ENCODE measurements around the gene WDR38. TPM values are rescaled to one million over a fixed set of nuclear protein-coding genes. Genes with fewer than 3 reads are reported as not detected.

The WDR38 gene
- total RNA-seq, 4 donors from 2014 or later = 0.39 TPM; not detected in 3

GRCh38 chr9:124854161-124854560 is 901 bp downstream of the WDR38 start:
- H3K27me3 ChIP-seq = no peaks in the 10 kb centered on the region
- no peak for DNase-seq (ENCODE audit: low spot score in 2 of 2)
- H3K27ac ChIP-seq = peak overlapping the region in 2 of 4 donors; percentile 66
- WGBS, 2 donors = 82 to 85% methylated on average over 8 of the region's 8 CpGs
- TF ChIP-seq CTCF (IDR thresholded peaks at IDR 0.05) (no peak), POLR2A (IDR thresholded peaks at IDR 0.05) (no peak), EP300 (IDR thresholded peaks at IDR 0.05) (no peak)
- H3K4me1 ChIP-seq = peaks cover 0 to 48% (median 16%) of the 10 kb centered on the region in 4 donors
- peaks cover 0 to 33% (median 0%) of the 10 kb centered on the region in 3 donors for H3K36me3 ChIP-seq
- no peaks in the 10 kb centered on the region for H3K9me3 ChIP-seq
- H3K4me3 ChIP-seq = no peak overlapping the region

- TF ChIP-seq EP300 (IDR thresholded peaks at IDR 0.05) (no peak), POLR2A (IDR thresholded peaks at IDR 0.05) (no peak), CTCF (IDR thresholded peaks at IDR 0.05) (no peak)
- 60 to 63% methylated on average over 7 of the region's 7 CpGs for WGBS, 2 donors
- no peaks in the 10 kb centered on the region for H3K9me3 ChIP-seq
These were observed 1.6 kb downstream of the WDR38 start for GRCh38 chr9:124854822-124855221.

DNA sequence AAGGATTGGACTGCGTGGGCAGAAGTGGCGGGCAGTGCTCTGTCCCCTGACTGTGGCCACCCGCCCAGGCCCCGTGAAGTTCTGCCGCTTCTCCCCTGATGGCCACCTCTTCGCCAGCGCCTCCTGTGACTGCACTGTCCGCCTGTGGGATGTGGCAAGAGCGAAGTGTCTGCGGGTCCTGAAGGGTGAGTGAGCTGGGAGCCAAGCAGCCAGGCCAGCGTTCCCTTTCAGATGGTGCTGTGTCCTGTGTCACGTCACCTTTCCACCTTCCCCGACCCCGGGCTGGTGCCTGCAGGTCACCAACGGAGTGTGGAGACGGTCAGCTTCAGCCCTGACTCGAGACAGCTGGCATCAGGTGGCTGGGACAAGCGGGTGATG is 2.3 kb downstream of the WDR38 start:
- 82 to 88% methylated on average over 18 of the region's 18 CpGs for WGBS, 2 donors
- Histone ChIP-seq H3K27me3 (no peaks in the 10 kb centered on the region), H3K27ac (peak overlapping the region in 1 of 4 donors; percentile 36), H3K4me3 (no peak overlapping the region), H3K4me1 (peaks cover 0 to 51% (median 26%) of the 10 kb centered on the region in 4 donors), H3K36me3 (peaks cover 0 to 47% (median 8%) of the 10 kb centered on the region in 3 donors), H3K9me3 (no peaks in the 10 kb centered on the region)
- no peak for DNase-seq (ENCODE audit: low spot score in 2 of 2)
- TF ChIP-seq CTCF (IDR thresholded peaks at IDR 0.05) = no peak
- TF ChIP-seq EP300 (IDR thresholded peaks at IDR 0.05) = no peak

More at GRCh38 chr9:124854822-124855221, 1.6 kb downstream of the WDR38 start:
- Histone ChIP-seq H3K27me3 (no peaks in the 10 kb centered on the region), H3K36me3 (peaks cover 0 to 40% (median 4%) of the 10 kb centered on the region in 3 donors), H3K4me1 (peaks cover 0 to 50% (median 19%) of the 10 kb centered on the region in 4 donors), H3K4me3 (no peak overlapping the region), H3K27ac (peak overlapping the region in 1 of 4 donors; percentile 36)
- no peak for DNase-seq (ENCODE audit: low spot score in 2 of 2)

DNA sequence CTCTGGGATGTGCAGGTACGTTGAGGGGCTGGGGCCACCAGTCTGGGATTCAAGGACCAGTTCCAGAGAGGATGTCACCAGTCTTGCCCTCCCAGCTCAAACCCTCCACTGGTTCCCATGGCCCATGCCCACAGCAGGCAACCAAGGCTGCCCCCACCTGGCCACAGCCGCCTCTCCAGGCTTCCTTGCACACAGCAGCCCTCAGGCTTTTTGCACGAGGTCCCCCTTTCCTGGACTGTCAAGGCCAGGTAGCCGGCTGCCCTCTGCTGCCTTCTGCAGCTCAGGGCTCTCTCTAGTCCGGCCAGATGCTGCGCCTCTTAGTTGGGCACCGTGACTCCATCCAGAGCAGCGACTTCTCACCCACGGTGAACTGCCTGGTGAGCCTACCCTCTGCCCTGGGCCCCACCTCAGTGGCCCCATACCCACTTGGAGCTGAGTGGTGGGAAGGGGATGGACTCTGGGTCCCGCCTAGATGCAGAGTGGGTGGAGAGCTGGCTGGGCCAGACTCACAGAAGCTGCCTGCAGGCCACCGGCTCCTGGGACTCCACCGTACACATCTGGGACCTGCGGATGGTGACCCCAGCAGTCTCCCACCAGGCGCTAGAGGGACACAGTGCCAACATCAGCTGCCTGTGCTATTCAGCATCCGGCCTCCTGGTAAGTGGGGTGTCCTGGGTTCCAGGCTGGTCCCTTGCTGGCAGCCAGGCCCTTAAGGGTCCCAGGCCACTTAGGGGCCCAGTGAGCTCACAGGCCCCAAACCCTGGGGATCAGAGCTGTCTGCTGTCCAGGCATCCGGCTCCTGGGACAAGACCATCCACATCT is 2.9 kb downstream of the WDR38 start:
- DNase-seq (ENCODE audit: low spot score in 2 of 2) = no peak
- no peak overlapping the region for H3K4me3 ChIP-seq
- H3K9me3 ChIP-seq = no peaks in the 10 kb centered on the region
- H3K27ac ChIP-seq = peak overlapping the region in 1 of 4 donors; percentile 36
- peaks cover 0 to 50% (median 8%) of the 10 kb centered on the region in 3 donors for H3K36me3 ChIP-seq
- WGBS, 2 donors = 57 to 67% methylated on average over 14 to 15 of the region's 16 CpGs
- H3K4me1 ChIP-seq = peaks cover 0 to 52% (median 31%) of the 10 kb centered on the region in 4 donors
- TF ChIP-seq CTCF (IDR thresholded peaks at IDR 0.05) = peak; percentile 8 to 25 (median 13)
- no peak for TF ChIP-seq POLR2A (IDR thresholded peaks at IDR 0.05)
- no peaks in the 10 kb centered on the region for H3K27me3 ChIP-seq

GRCh38 chr9:124857533-124858162 is 4.4 kb downstream of the WDR38 start:
- WGBS, 2 donors = 84 to 89% methylated on average over 24 of the region's 24 CpGs
- no peak for DNase-seq (ENCODE audit: low spot score in 2 of 2)
- Histone ChIP-seq H3K4me3 (no peak overlapping the region), H3K36me3 (peaks cover 0 to 50% (median 8%) of the 10 kb centered on the region in 3 donors), H3K27me3 (no peaks in the 10 kb centered on the region), H3K9me3 (no peaks in the 10 kb centered on the region), H3K4me1 (peaks cover 0 to 43% (median 24%) of the 10 kb centered on the region in 4 donors), H3K27ac (no peak overlapping the region)
- TF ChIP-seq EP300 (IDR thresholded peaks at IDR 0.05) (no peak), POLR2A (IDR thresholded peaks at IDR 0.05) (no peak), CTCF (IDR thresholded peaks at IDR 0.05) (no peak)
